Activated CD4-positive, alpha-beta T cell treated with anti-CD3 and anti-CD28 coated beads, Interleukin-10, Interleukin-2, amounts not matched to agents 100 ng/mL and 50 ng/mL, durations not matched to agents 16 hours and 8 hours (primary cell): ENCODE measurements around the gene TENT5A.
"Not testable (repeated sequence)": the region's sequence is repeated elsewhere in the genome, so short reads cannot be mapped to it uniquely, and the experiment has no call there.

Experiments
- DNase-seq: peaks from one replicate; pipeline ENCODE4 v3.0.0-alpha.2; 2020

Gene TENT5A

GRCh38 chr6:81749707-81750106 lies 2.8 kb downstream of the TENT5A start:
- DNase-seq, result no peak

- no peak for DNase-seq
Measured at GRCh38 chr6:81748994-81749393, 3.5 kb downstream of the TENT5A start.

- no peak for DNase-seq
Measured at GRCh38 chr6:81747327-81747726, 5.2 kb downstream of the TENT5A start.

GRCh38 chr6:81744131-81744530 lies 8.3 kb downstream of the TENT5A start:
- no peak for DNase-seq

- no peak for DNase-seq
Measured at GRCh38 chr6:81743649-81744048, 8.8 kb downstream of the TENT5A start.

- DNase-seq, result no peak
Measured at GRCh38 chr6:81741689-81742088, 10.8 kb downstream of the TENT5A start.

GRCh38 chr6:81740591-81740990 lies 11.9 kb downstream of the TENT5A start:
- DNase-seq, result not testable (repeated sequence)

- DNase-seq, result no peak
Measured at GRCh38 chr6:81739230-81740195, 13.0 kb downstream of the TENT5A start.

GRCh38 chr6:81736428-81736827 lies 16.1 kb downstream of the TENT5A start:
- no peak for DNase-seq

- DNase-seq, result no peak
Measured at GRCh38 chr6:81735756-81736380, 16.6 kb downstream of the TENT5A start.

GRCh38 chr6:81734500-81735150 lies 17.9 kb downstream of the TENT5A start:
- no peak for DNase-seq

- DNase-seq, result no peak
Measured at GRCh38 chr6:81734081-81734480, 18.4 kb downstream of the TENT5A start.

- no peak for DNase-seq
Measured at GRCh38 chr6:81731814-81732213, 20.7 kb downstream of the TENT5A start.

- peak; percentile 18 for DNase-seq
Measured at GRCh38 chr6:81727876-81728517, 24.5 kb downstream of the TENT5A start.

GRCh38 chr6:81725127-81725526 lies 27.4 kb downstream of the TENT5A start:
- no peak for DNase-seq

- DNase-seq, result no peak
Measured at GRCh38 chr6:81722506-81723223, 29.8 kb downstream of the TENT5A start.

- DNase-seq, result no peak
Measured at GRCh38 chr6:81720427-81720826, 32.1 kb downstream of the TENT5A start.

- DNase-seq, result no peak
Measured at GRCh38 chr6:81718126-81718525, 34.4 kb downstream of the TENT5A start.

- DNase-seq, result no peak
Measured at GRCh38 chr6:81714684-81715083, 37.8 kb downstream of the TENT5A start.

GRCh38 chr6:81713205-81713604 lies 39.3 kb downstream of the TENT5A start:
- DNase-seq, result no peak

GRCh38 chr6:81708113-81708699 lies 44.3 kb downstream of the TENT5A start:
- DNase-seq, result no peak

GRCh38 chr6:81704700-81705099 lies 47.8 kb downstream of the TENT5A start:
- no peak for DNase-seq
